GM10248 (cell line): Measurements from ENCODE around the gene CCL1.

Experiments
- CTCF ChIA-PET: fragments of 300-600 bp; sonication (Branson Sonifier 250); formaldehyde crosslinking; extraction: SDS; loops from one replicate; lab custom pipeline; 2021; ENCODE audit warnings: antibody characterized with exemption; lab: Yijun Ruan, JAX
- POLR2A ChIA-PET: fragments of 350-650 bp; sonication (Branson Sonifier 250); formaldehyde crosslinking; extraction: SDS; loops from one replicate; lab custom pipeline; 2020; ENCODE audit warnings: antibody characterized with exemption; lab: Yijun Ruan, JAX
- DNase-seq: peaks from one replicate; pipeline ENCODE4 v3.0.0; 2012; ENCODE audit errors: extremely low spot score
- CTCF ChIP-seq: IDR thresholded peaks from 2 replicates; pipeline ENCODE4 v1.5.1; 2012; ENCODE audit warnings: mild to moderate bottlenecking, low read depth; ENCODE audit errors: extremely low read depth, missing control alignments, control extremely low read depth

CCL1 gene

GRCh38 chr17:34403006-34403405 is 40.0 kb upstream of the CCL1 start:
- ChIA-PET POLR2A (no interaction called here), CTCF (interaction anchor here (2.4 kb wide), 1 partner anchor 42 kb away, joined by 7 read pairs; no protein-coding TSS in a partner anchor)
- no peak for DNase-seq
- TF ChIP-seq CTCF, result no peak

DNA sequence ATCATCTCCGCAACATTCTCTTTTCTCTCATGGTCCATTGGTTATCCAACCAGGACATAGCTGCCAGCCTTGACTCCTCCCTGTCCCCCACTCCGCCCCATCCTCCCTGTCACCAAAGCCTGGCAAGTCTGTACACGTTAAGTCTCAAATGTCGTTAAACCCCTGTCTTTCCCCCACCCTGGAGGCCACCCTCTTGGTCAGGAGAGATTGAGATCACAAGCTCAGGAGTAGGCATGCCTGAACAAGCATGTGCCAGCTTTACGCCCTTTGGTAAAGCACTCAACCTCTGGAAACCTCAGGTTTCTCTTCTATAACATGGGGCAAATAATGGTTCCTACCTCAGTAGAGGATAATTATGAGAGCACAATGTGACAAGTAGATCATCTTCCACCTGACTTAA is 38.1 kb upstream of the CCL1 start:
- POLR2A ChIA-PET, result no interaction called here
- CTCF ChIA-PET, result interaction anchor here (1.2 to 2.4 kb wide), 4 partner anchors 13 to 40 kb away, joined by 4 to 7 read pairs (median 6); no protein-coding TSS in a partner anchor
- no peak for TF ChIP-seq CTCF
- DNase-seq, result no peak

- no peak for DNase-seq
- POLR2A ChIA-PET, result no interaction called here
- CTCF ChIA-PET, result interaction anchor here (1.2 to 2.4 kb wide), 4 partner anchors 13 to 39 kb away, joined by 4 to 7 read pairs (median 6); no protein-coding TSS in a partner anchor
- TF ChIP-seq CTCF, result no peak
Measured at GRCh38 chr17:34400301-34400931, 37.4 kb upstream of the CCL1 start.

- TF ChIP-seq CTCF, result no peak
- CTCF ChIA-PET, result interaction anchor here (1.2 to 1.9 kb wide), 3 partner anchors 12 to 13 kb away, joined by 3 to 6 read pairs (median 4); no protein-coding TSS in a partner anchor
- POLR2A ChIA-PET, result no interaction called here
- DNase-seq, result no peak
Measured at GRCh38 chr17:34399725-34400124, 36.7 kb upstream of the CCL1 start.

- POLR2A ChIA-PET, result no interaction called here
- TF ChIP-seq CTCF, result no peak
- no peak for DNase-seq
- CTCF ChIA-PET, result interaction anchor here (1.0 to 1.9 kb wide), 5 partner anchors 9 to 198 kb away, joined by 3 to 6 read pairs (median 4); no protein-coding TSS in a partner anchor
Measured at GRCh38 chr17:34398990-34399389, 36.0 kb upstream of the CCL1 start.

DNA sequence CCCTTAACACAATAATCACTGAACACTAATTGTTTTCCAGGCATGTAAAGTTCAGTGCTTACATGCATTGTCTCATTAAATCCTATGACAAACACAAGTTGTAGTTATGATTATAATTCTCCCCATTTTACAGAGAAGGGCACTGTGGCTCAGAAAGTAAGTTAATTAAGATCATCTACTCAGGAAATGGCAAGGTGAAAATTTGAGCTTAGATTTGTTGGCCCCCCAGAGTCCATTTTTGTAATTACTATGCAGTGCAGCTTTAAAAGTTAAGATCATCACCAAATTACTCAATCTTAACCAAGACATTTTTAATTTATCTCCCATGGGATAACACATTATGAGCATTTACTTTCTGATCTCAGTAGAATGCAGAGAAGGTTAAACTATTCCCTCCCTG is 34.2 kb upstream of the CCL1 start:
- CTCF ChIA-PET, result no interaction called here
- POLR2A ChIA-PET, result no interaction called here

More for the DNA sequence above, 34.2 kb upstream of the CCL1 start:
- TF ChIP-seq CTCF, result no peak
- no peak for DNase-seq
